ENCODE results near the gene TRMT44.

DNA sequence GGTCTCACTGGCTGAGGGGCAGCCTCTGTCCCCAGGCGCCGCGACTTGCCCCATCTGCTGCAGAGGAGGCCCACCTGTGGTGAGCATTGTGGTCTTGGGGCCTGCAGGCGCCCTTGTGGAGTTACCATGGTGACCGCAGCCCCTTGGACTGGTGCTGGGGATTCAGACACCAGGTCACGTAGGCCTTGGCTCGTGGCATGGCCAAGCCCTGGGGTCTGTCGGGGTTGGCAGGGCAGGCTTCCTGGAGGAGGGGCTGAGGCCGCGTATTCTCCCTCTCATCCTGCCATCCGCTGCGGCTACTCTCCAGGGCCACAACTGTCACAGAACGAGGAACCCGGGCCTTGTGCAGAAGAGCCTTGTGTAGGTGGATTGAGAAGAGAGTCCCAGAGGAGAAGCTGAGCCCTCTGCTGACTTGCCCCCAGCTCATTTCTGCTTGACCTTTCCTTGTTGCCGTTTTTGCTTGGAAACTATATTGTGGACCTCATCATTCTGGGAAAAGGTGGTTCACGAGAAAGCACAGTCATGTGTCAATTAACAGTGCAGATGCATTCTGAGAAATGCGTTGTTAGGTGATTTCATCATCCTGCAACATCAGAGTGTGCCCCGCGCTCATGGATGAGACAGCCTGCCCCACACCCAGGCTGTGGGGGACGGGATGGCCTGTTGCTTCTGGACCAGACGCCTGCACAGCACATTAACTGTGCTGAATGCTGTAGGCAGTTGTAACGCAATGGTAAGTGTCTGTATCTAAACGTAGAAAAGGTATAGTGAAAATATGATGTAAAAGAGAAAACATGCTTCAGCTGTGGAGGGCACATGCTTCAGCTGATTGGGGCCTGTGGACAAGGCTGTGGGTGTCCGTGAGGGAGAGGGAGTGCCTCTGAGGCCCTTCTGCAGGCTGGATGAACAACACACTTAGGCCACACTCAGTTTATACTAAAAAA, 38.5 kb downstream of the TRMT44 start:
- no peak for TF ChIP-seq SNAI2 (CRISPR knock-in tag; IDR thresholded peaks at IDR 0.05)
- TF ChIP-seq ZFP30 (CRISPR knock-in tag; IDR thresholded peaks at IDR 0.05) = no peak
- no peak for TF ChIP-seq RARB (CRISPR knock-in tag; IDR thresholded peaks at IDR 0.05)
- TF ChIP-seq ZNF8 (CRISPR knock-in tag; IDR thresholded peaks at IDR 0.05) = no peak
- TF ChIP-seq ZNF565 (CRISPR knock-in tag; conservative IDR thresholded peaks at IDR 0.05; ENCODE audit: low read depth) = no peak
- TF ChIP-seq BACH2 (CRISPR knock-in tag; IDR thresholded peaks at IDR 0.05; ENCODE audit: borderline replicate concordance) = no peak
- TF ChIP-seq, protein P1, sequence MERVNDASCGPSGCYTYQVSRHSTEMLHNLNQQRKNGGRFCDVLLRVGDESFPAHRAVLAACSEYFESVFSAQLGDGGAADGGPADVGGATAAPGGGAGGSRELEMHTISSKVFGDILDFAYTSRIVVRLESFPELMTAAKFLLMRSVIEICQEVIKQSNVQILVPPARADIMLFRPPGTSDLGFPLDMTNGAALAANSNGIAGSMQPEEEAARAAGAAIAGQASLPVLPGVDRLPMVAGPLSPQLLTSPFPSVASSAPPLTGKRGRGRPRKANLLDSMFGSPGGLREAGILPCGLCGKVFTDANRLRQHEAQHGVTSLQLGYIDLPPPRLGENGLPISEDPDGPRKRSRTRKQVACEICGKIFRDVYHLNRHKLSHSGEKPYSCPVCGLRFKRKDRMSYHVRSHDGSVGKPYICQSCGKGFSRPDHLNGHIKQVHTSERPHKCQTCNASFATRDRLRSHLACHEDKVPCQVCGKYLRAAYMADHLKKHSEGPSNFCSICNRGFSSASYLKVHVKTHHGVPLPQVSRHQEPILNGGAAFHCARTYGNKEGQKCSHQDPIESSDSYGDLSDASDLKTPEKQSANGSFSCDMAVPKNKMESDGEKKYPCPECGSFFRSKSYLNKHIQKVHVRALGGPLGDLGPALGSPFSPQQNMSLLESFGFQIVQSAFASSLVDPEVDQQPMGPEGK (CRISPR knock-in tag; IDR thresholded peaks at IDR 0.05; ENCODE audit: borderline replicate concordance) = no peak
- TF ChIP-seq ARNTL (CRISPR knock-in tag; IDR thresholded peaks at IDR 0.05; ENCODE audit: borderline replicate concordance, low read depth) = no peak
- TF ChIP-seq, protein P2, sequence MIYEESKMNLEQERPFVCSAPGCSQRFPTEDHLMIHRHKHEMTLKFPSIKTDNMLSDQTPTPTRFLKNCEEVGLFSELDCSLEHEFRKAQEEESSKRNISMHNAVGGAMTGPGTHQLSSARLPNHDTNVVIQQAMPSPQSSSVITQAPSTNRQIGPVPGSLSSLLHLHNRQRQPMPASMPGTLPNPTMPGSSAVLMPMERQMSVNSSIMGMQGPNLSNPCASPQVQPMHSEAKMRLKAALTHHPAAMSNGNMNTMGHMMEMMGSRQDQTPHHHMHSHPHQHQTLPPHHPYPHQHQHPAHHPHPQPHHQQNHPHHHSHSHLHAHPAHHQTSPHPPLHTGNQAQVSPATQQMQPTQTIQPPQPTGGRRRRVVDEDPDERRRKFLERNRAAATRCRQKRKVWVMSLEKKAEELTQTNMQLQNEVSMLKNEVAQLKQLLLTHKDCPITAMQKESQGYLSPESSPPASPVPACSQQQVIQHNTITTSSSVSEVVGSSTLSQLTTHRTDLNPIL (CRISPR knock-in tag; IDR thresholded peaks at IDR 0.05; ENCODE audit: low read depth) = no peak
- no peak for TF ChIP-seq OSR1 (CRISPR knock-in tag; IDR thresholded peaks at IDR 0.05)
- no peak for TF ChIP-seq TOX (CRISPR knock-in tag; IDR thresholded peaks at IDR 0.05; ENCODE audit: borderline replicate concordance)
